ENCODE results near the gene OR4F15. TPM values are rescaled to one million over a fixed set of nuclear protein-coding genes. Genes with fewer than 3 reads are reported as not detected.

Gene OR4F15
- total RNA-seq, 4 donors from 2014 or later, result not detected

- TF ChIP-seq POLR2A (IDR thresholded peaks at IDR 0.05), result no peak
- TF ChIP-seq, protein P1, sequence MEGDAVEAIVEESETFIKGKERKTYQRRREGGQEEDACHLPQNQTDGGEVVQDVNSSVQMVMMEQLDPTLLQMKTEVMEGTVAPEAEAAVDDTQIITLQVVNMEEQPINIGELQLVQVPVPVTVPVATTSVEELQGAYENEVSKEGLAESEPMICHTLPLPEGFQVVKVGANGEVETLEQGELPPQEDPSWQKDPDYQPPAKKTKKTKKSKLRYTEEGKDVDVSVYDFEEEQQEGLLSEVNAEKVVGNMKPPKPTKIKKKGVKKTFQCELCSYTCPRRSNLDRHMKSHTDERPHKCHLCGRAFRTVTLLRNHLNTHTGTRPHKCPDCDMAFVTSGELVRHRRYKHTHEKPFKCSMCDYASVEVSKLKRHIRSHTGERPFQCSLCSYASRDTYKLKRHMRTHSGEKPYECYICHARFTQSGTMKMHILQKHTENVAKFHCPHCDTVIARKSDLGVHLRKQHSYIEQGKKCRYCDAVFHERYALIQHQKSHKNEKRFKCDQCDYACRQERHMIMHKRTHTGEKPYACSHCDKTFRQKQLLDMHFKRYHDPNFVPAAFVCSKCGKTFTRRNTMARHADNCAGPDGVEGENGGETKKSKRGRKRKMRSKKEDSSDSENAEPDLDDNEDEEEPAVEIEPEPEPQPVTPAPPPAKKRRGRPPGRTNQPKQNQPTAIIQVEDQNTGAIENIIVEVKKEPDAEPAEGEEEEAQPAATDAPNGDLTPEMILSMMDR (IDR thresholded peaks at IDR 0.05), result no peak
- H3K4me3 ChIP-seq (ENCODE audit: low read depth, poor library complexity, severe bottlenecking), result no peak overlapping the region
- intact Hi-C loops (cut with DNase I; ENCODE audit: low total_unique reads), result no loop called here
- no peak for DNase-seq (ENCODE audit: low spot score in 2 of 2)
These were observed 7.1 kb upstream of the OR4F15 start for GRCh38 chr15:101804941-101805340.

DNA sequence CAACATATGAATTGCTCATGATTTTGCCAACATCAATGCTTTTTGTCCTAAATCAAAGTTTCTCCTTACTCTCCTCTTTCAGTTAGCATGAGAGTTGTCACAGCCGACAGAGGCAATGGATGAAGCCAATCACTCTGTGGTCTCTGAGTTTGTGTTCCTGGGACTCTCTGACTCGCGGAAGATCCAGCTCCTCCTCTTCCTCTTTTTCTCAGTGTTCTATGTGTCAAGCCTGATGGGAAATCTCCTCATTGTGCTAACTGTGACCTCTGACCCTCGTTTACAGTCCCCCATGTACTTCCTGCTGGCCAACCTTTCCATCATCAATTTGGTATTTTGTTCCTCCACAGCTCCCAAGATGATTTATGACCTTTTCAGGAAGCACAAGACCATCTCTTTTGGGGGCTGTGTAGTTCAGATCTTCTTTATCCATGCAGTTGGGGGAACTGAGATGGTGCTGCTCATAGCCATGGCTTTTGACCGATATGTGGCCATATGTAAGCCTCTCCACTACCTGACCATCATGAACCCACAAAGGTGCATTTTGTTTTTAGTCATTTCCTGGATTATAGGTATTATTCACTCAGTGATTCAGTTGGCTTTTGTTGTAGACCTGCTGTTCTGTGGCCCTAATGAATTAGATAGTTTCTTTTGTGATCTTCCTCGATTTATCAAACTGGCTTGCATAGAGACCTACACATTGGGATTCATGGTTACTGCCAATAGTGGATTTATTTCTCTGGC lies 6.2 kb upstream of the OR4F15 start:
- WGBS, 2 donors, result 65 to 69% methylated on average over 6 of the region's 6 CpGs
- intact Hi-C loops (cut with DNase I; ENCODE audit: low total_unique reads), result no loop called here
- H3K4me3 ChIP-seq (ENCODE audit: low read depth, poor library complexity, severe bottlenecking), result no peak overlapping the region
- no peak for DNase-seq (ENCODE audit: low spot score in 2 of 2)
- TF ChIP-seq, protein P1 (IDR thresholded peaks at IDR 0.05), result no peak
- no peak for TF ChIP-seq POLR2A (IDR thresholded peaks at IDR 0.05)

- WGBS, 2 donors, result 67 to 69% methylated on average over 10 of the region's 10 CpGs
- TF ChIP-seq, protein P1 (IDR thresholded peaks at IDR 0.05), result no peak
- TF ChIP-seq POLR2A (IDR thresholded peaks at IDR 0.05), result no peak
- no peak overlapping the region for H3K4me3 ChIP-seq (ENCODE audit: low read depth, poor library complexity, severe bottlenecking)
These were observed 4.6 kb upstream of the OR4F15 start for GRCh38 chr15:101807345-101807945.

DNA sequence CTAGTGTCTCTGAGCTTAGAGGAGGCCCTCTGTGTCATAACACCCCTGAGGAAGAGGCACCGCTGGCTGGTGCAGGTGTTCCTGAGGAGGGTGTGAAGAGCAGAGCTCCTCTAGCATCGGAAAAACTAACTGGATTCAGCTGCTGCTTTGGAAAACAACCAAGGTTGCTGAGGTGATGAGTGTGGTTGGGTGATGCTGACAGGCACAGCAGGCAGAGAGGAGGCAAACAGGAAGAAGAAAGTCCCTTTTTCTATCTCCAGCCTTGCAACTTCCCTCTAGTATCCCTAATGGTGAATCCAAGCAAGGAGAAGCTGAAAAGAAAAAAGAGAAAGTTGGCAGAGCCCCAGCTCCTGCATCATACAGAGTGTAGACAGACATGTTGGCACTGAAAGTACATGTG lies 3.8 kb upstream of the OR4F15 start:
- intact Hi-C loops (cut with DNase I; ENCODE audit: low total_unique reads), result no loop called here
- WGBS, 2 donors, result 57 to 61% methylated on average over 2 of the region's 2 CpGs
- DNase-seq (ENCODE audit: low spot score in 2 of 2), result no peak
- no peak for TF ChIP-seq POLR2A (IDR thresholded peaks at IDR 0.05)
- TF ChIP-seq, protein P1 (IDR thresholded peaks at IDR 0.05), result no peak
- no peak overlapping the region for H3K4me3 ChIP-seq (ENCODE audit: low read depth, poor library complexity, severe bottlenecking)

More at GRCh38 chr15:101807345-101807945, 4.6 kb upstream of the OR4F15 start:
- no peak for DNase-seq (ENCODE audit: low spot score in 2 of 2)
- intact Hi-C loops (cut with DNase I; ENCODE audit: low total_unique reads), result no loop called here

GRCh38 chr15:101810456-101810855 lies 1.5 kb upstream of the OR4F15 start:
- TF ChIP-seq, protein P1 (IDR thresholded peaks at IDR 0.05), result no peak
- TF ChIP-seq POLR2A (IDR thresholded peaks at IDR 0.05), result no peak
- 94 to 100% methylated on average over 1 of the region's 1 CpG for WGBS, 2 donors
- intact Hi-C loops (cut with DNase I; ENCODE audit: low total_unique reads), result no loop called here
- H3K4me3 ChIP-seq (ENCODE audit: low read depth, poor library complexity, severe bottlenecking), result no peak overlapping the region
- no peak for DNase-seq (ENCODE audit: low spot score in 2 of 2)
